Measurements from ENCODE around the gene FAM193B.

The FAM193B gene

GRCh38 chr5:177529247-177530203 is 24.8 kb downstream of the FAM193B start:
- H3K27me3 ChIP-seq (replicated peaks; ENCODE audit: control insufficient read depth, insufficient read depth, low read length): no peaks in the 10 kb centered on the region
- H3K4me3 ChIP-seq (replicated peaks; ENCODE audit: low read depth, low read length): no peak overlapping the region
- DNase-seq (ENCODE audit: extremely low read depth, insufficient read length): no peak
- H3K36me3 ChIP-seq (ENCODE audit: control insufficient read depth, insufficient read depth, low read length): peaks cover 34% of the 10 kb centered on the region
- TF ChIP-seq CTCF (IDR thresholded peaks at IDR 0.05; ENCODE audit: insufficient read depth, low read length, poor library complexity, severe bottlenecking): no peak

GRCh38 chr5:177528631-177529030 is 25.7 kb downstream of the FAM193B start:
- H3K36me3 ChIP-seq (ENCODE audit: control insufficient read depth, insufficient read depth, low read length): peaks cover 39% of the 10 kb centered on the region
- H3K4me3 ChIP-seq (replicated peaks; ENCODE audit: low read depth, low read length): no peak overlapping the region
- no peak for TF ChIP-seq CTCF (IDR thresholded peaks at IDR 0.05; ENCODE audit: insufficient read depth, low read length, poor library complexity, severe bottlenecking)
- DNase-seq (ENCODE audit: extremely low read depth, insufficient read length): no peak
- no peaks in the 10 kb centered on the region for H3K27me3 ChIP-seq (replicated peaks; ENCODE audit: control insufficient read depth, insufficient read depth, low read length)

DNA sequence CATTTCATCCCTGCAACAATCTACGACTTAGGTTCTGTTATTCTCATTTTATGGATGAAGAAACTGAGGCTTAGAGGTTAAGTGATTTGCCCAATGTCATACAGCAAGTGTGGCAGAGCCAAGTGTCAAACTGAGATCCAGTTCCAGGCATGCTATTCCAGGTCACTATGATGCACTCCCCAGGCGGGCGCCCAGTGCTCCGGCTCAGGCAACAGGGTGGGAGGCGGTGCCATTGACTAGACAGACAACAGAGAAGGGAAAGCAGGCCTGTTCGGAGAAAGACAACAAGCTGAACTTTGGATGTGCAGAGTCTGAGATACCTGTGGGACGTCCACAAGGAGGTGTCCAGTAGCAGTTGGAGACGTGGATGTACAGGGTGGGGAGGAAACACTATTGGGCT is 26.8 kb downstream of the FAM193B start:
- no peak for DNase-seq (ENCODE audit: extremely low read depth, insufficient read length)
- no peak for TF ChIP-seq CTCF (IDR thresholded peaks at IDR 0.05; ENCODE audit: insufficient read depth, low read length, poor library complexity, severe bottlenecking)
- Histone ChIP-seq H3K36me3 (ENCODE audit: control insufficient read depth, insufficient read depth, low read length) (peaks cover 40% of the 10 kb centered on the region), H3K27me3 (replicated peaks; ENCODE audit: control insufficient read depth, insufficient read depth, low read length) (no peaks in the 10 kb centered on the region), H3K4me3 (replicated peaks; ENCODE audit: low read depth, low read length) (no peak overlapping the region)

- TF ChIP-seq CTCF (IDR thresholded peaks at IDR 0.05; ENCODE audit: insufficient read depth, low read length, poor library complexity, severe bottlenecking): no peak
- Histone ChIP-seq H3K36me3 (ENCODE audit: control insufficient read depth, insufficient read depth, low read length) (peaks cover 40% of the 10 kb centered on the region), H3K4me3 (replicated peaks; ENCODE audit: low read depth, low read length) (no peak overlapping the region), H3K27me3 (replicated peaks; ENCODE audit: control insufficient read depth, insufficient read depth, low read length) (no peaks in the 10 kb centered on the region)
- no peak for DNase-seq (ENCODE audit: extremely low read depth, insufficient read length)
These were observed 27.6 kb downstream of the FAM193B start for GRCh38 chr5:177526791-177527190.

- no peak for DNase-seq (ENCODE audit: extremely low read depth, insufficient read length)
- no peaks in the 10 kb centered on the region for H3K27me3 ChIP-seq (replicated peaks; ENCODE audit: control insufficient read depth, insufficient read depth, low read length)
- H3K36me3 ChIP-seq (ENCODE audit: control insufficient read depth, insufficient read depth, low read length): peaks cover 43% of the 10 kb centered on the region
- TF ChIP-seq CTCF (IDR thresholded peaks at IDR 0.05; ENCODE audit: insufficient read depth, low read length, poor library complexity, severe bottlenecking): no peak
- H3K4me3 ChIP-seq (replicated peaks; ENCODE audit: low read depth, low read length): no peak overlapping the region
These were observed 28.2 kb downstream of the FAM193B start for GRCh38 chr5:177526191-177526590.
